Stimulated activated CD4-positive, alpha-beta T cell treated with anti-CD3 and anti-CD28 coated beads, Interleukin-4, amount 100 ng/mL, for 48 hours (primary cell): ENCODE results near the gene TMEM52.
A peak's percentile ranks its signal among the peaks of the same experiment; 100 is the strongest.
"Not testable (repeated sequence)": the region's sequence is repeated elsewhere in the genome, so short reads cannot be mapped to it uniquely, and the experiment has no call there.

Experiments used
- DNase-seq, 2 donors: peaks; one replicate each; pipeline ENCODE4 v3.0.0-alpha.2; 2020; ENCODE audit warnings: low read depth in 2 of 2

The TMEM52 gene

GRCh38 chr1:1946540-1946939 lies 27.5 kb upstream of the TMEM52 start:
- no peak for DNase-seq

- no peak for DNase-seq
Measured at GRCh38 chr1:1945782-1946393, 26.8 kb upstream of the TMEM52 start.

- peak; percentile 40 to 54 for DNase-seq
Measured at GRCh38 chr1:1943834-1944570, 24.9 kb upstream of the TMEM52 start.

DNA sequence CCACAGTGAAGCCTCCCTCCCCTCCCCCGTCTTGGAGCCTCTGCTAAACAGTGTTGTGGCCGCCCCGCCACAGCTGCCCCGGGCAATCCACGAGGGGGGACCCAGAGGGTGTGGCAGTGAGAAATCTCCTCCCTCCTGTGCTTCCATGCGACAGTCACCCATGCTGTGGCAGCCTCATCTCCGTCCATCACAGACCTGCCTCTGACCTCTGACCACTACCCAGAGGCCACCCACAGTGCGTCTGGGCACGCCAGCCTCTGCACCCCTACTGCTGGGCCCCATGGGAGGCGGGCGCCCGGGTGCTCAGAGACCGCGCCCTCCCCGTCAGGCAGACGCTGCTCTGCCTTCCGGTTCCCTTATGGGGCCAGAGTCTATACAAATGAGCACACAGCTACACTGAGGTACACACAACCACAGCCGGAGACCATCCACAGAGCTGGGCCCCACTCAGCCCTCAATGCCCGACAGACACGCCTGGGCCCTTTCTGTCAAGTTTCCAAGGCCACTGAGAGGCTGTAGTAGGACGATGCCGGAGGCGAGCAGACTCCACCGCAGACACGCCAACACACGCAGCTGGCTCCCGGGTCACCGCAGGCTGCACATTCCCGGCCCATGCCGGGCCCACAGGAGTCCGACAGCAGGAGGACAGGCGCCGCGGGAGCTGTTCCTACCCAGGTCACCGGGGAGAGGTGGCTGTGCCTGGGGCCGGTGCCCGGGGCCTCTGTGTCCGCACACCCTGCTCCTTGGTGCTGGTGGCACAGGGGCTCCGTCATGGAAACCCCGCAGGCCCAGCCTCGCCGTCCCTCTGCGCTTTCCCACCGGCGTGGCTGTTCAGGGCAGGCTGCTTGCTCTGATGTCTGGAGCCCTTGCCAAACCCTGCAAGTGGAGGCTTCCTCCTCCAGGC lies 23.9 kb upstream of the TMEM52 start:
- DNase-seq, result no peak

GRCh38 chr1:1941868-1942752 lies 23.0 kb upstream of the TMEM52 start:
- no peak for DNase-seq

GRCh38 chr1:1941211-1941841 lies 22.2 kb upstream of the TMEM52 start:
- no peak for DNase-seq

- DNase-seq, result no peak
Measured at GRCh38 chr1:1940123-1940425, 21.0 kb upstream of the TMEM52 start.

GRCh38 chr1:1939296-1940122 lies 20.4 kb upstream of the TMEM52 start:
- no peak for DNase-seq

- no peak for DNase-seq
Measured at GRCh38 chr1:1938613-1939295, 19.7 kb upstream of the TMEM52 start.

GRCh38 chr1:1938276-1938573 lies 19.1 kb upstream of the TMEM52 start:
- no peak for DNase-seq

DNA sequence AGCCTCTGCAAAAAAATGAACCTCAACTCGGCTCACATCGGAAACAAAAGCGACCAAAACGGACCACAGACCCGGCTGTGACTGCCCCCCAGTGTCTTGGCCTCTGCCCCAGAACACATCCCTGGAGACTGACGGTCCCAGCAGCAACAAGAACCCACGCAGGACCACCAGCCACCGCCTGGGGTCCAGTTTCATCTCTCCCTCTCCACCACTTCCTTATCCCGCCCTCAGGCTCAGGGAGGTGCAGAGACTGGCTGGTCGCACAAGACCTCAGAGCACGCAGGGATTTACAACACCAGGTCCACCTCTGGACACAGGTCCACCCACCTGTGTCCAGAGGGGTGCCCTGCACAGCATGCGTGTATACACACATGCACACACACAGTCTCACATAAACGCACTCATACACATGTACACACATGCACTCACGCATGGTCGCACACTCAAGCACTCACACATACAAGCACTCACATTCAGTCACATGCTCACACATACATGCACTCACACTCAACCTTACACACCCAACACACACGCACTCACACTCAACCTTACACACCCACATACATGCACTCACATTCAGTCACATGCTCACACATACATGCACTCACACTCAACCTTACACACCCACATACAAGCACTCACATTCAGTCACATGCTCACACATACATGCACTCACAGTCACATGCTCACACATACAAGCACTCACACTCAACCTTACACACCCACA lies 18.6 kb upstream of the TMEM52 start:
- DNase-seq, result no peak

DNA sequence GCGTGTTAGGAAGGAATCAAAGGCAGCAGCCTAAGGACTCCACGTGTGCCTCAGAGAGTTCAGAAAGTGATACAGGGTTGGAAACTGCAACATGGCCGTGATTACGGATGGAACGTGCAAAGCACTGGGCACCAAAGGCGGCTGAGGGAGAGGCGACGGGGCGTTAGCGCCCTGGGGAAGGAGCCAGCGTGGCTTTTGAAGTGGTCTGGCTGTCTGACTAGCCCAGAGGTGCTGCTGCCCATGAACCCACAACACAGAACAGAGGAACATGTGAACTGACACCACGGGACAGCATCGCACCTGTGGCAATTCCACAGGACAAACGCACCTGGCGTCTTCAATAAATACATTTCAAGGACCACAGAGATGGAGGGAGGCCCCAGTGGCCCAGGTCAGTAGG lies 18.0 kb upstream of the TMEM52 start:
- no peak for DNase-seq

DNA sequence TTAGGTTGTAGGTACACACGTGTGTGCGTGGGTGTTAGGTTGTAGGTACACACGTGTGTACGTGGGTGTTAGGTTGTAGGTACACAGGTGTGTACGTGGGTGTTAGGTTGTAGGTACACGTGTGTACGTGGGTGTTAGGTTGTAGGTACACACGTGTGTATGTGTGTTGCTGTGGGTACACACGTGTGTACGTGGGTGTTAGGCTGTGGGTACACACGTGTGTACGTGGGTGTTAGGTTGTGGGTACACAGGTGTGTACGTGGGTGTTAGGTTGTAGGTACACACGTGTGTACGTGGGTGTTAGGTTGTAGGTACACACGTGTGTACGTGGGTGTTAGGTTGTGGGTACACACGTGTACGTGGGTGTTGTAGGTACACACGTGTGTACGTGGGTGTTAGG lies 15.8 kb upstream of the TMEM52 start:
- DNase-seq, result not testable (repeated sequence)

GRCh38 chr1:1929639-1930545 lies 10.8 kb upstream of the TMEM52 start:
- no peak for DNase-seq

GRCh38 chr1:1929102-1929638 lies 10.1 kb upstream of the TMEM52 start:
- no peak for DNase-seq

GRCh38 chr1:1928231-1929101 lies 9.4 kb upstream of the TMEM52 start:
- DNase-seq, result no peak

DNA sequence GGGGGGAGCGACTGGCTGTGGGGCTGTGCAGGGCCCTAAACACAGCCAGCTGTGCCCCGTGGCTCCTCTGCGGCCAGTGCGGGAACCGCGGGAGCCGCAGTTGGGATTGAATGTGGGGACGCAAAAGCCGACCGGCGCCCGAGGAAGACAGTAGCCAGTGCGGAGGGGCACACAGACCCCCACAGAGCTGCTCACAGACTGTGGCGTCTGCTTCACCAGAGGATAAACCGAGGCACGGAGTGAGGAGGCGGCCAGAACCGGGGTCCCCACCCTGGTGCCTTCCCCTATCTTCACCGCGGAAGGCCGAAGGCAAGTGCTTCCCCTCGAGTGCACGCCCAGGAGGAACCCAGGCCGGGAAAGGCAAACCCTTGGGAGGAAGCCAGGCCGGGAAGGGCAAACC lies 8.7 kb upstream of the TMEM52 start:
- no peak for DNase-seq
